Measurements from ENCODE around the gene CPT1B. TPM values are rescaled to one million over a fixed set of nuclear protein-coding genes. Genes with fewer than 3 reads are reported as not detected.

The CPT1B gene
- total RNA-seq, 4 donors from 2014 or later: 4.7 to 12.0 (median 6.8) TPM

- WGBS, 2 donors: 12 to 22% methylated on average over 27 to 33 of the region's 50 CpGs
- DNase-seq (ENCODE audit: low spot score in 2 of 2): peak in 1 of 2 donors; percentile 95
- peak overlapping the region; percentile 61 for H3K4me3 ChIP-seq (ENCODE audit: low read depth, poor library complexity, severe bottlenecking)
- intact Hi-C loops (cut with DNase I; ENCODE audit: low total_unique reads): no loop called here
- TF ChIP-seq POLR2A (IDR thresholded peaks at IDR 0.05) (no peak), CTCF (IDR thresholded peaks at IDR 0.05) (no peak)
Measured at GRCh38 chr22:50529416-50529896, 48.8 kb downstream of the CPT1B start.

- no peak for DNase-seq (ENCODE audit: low spot score in 2 of 2)
- TF ChIP-seq CTCF (IDR thresholded peaks at IDR 0.05) (no peak), POLR2A (IDR thresholded peaks at IDR 0.05) (no peak)
- 70 to 72% methylated on average over 8 to 14 of the region's 15 CpGs for WGBS, 2 donors
- H3K4me3 ChIP-seq (ENCODE audit: low read depth, poor library complexity, severe bottlenecking): peak overlapping the region; percentile 61
- intact Hi-C loops (cut with DNase I; ENCODE audit: low total_unique reads): no loop called here
Measured at GRCh38 chr22:50528682-50529415, 49.4 kb downstream of the CPT1B start.

GRCh38 chr22:50527921-50528681 is 50.1 kb downstream of the CPT1B start:
- TF ChIP-seq POLR2A (IDR thresholded peaks at IDR 0.05) (no peak), CTCF (IDR thresholded peaks at IDR 0.05) (no peak)
- no peak overlapping the region for H3K4me3 ChIP-seq (ENCODE audit: low read depth, poor library complexity, severe bottlenecking)
- 90 to 94% methylated on average over 17 to 18 of the region's 18 CpGs for WGBS, 2 donors
- intact Hi-C loops (cut with DNase I; ENCODE audit: low total_unique reads): no loop called here
- DNase-seq (ENCODE audit: low spot score in 2 of 2): no peak

- 36 to 42% methylated on average over 29 of the region's 29 CpGs for WGBS, 2 donors
- DNase-seq (ENCODE audit: low spot score in 2 of 2): peak; percentile 67 to 93
- H3K4me3 ChIP-seq (ENCODE audit: low read depth, poor library complexity, severe bottlenecking): no peak overlapping the region
- intact Hi-C loops (cut with DNase I; ENCODE audit: low total_unique reads): no loop called here
- TF ChIP-seq POLR2A (IDR thresholded peaks at IDR 0.05): no peak
- TF ChIP-seq CTCF (IDR thresholded peaks at IDR 0.05): no peak
Measured at GRCh38 chr22:50526834-50527801, 51.1 kb downstream of the CPT1B start.

- H3K4me3 ChIP-seq (ENCODE audit: low read depth, poor library complexity, severe bottlenecking): peak overlapping the region; percentile 34
- DNase-seq (ENCODE audit: low spot score in 2 of 2): peak; percentile 72 to 96
- TF ChIP-seq CTCF (IDR thresholded peaks at IDR 0.05): no peak
- 0 to 1% methylated on average over 24 to 31 of the region's 77 CpGs for WGBS, 2 donors
- intact Hi-C loops (cut with DNase I; ENCODE audit: low total_unique reads): no loop called here
Measured at GRCh38 chr22:50526108-50526833, 52.0 kb downstream of the CPT1B start.

All from lower leg skin (tissue), 4 donors.